Activated CD4-positive, alpha-beta T cell treated with anti-CD3 and anti-CD28 coated beads, Interleukin-2, amount 50 U/mL, for 48 hours (primary cell): ENCODE measurements around the gene TMEM86A.

Experiments used
- DNase-seq, 2 experiments: peaks; one replicate each; pipeline ENCODE4 v3.0.0-alpha.2; 2020

TMEM86A gene

DNA sequence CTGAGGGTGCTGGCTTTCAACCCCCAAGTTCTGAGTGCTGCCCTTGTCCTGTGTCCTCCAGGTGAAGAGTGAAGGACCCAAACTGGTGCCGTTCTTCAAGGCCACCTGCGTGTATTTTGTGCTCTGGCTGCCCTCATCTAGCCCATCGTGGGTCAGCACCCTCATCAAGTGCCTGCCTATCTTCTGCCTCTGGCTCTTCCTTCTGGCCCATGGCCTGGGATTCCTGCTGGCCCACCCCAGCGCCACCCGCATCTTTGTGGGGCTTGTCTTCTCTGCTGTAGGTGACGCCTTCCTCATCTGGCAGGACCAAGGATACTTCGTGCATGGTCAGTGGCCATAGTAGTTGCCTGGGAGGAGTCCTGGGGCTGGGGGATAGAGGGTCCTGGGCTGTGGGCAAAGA is 2.3 kb downstream of the TMEM86A start:
- DNase-seq, result no peak

DNA sequence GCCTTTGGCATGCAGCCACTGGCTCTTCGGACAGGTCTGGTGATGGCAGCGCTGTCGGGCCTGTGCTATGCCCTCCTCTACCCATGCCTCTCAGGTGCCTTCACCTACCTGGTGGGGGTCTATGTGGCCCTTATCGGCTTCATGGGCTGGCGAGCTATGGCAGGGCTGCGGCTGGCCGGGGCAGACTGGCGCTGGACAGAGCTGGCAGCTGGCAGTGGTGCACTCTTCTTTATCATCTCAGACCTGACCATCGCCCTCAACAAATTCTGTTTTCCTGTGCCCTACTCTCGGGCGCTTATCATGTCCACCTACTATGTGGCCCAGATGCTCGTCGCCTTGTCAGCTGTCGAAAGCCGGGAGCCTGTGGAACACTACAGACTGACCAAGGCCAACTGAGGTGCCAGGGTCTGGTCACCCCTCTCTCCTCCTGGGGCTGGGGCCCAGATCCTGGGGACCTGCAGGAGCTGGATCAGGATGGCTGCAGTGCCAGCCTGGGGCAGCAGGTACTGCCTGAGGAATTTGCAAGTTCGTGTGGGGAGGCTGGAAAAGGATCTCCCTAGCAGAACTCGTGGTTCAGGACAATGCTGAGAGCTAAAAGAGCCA is 3.1 kb downstream of the TMEM86A start:
- no peak for DNase-seq

GRCh38 chr11:18703001-18703763 is 4.6 kb downstream of the TMEM86A start:
- no peak for DNase-seq

DNA sequence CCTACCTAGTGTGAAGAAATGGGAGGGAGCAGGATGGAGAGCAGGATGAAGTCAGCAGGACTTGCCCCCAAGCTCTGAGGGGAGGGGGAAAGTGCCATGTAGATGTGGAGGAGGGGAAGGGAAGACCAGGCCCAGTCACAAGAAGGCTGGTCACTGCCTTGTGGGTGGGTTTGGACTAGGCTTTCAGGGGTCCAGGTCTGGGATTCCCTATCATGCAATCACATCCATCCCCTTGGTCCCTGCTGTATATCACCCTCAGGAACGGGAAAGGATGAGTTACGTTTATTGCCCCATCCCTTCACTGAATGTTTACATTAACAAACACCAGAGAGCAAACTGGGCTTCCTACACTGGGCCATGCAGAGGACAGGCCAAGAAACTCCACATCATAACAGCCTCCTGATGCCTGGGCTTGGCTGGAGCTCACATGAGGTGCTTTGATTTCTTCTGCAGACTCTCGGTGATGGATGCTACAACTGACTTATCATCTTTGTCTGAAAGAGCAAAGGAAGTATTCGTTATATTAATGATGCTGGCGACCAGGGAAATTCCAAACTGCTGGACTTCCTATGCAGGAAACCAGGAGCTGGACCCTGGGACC is 5.6 kb downstream of the TMEM86A start:
- DNase-seq, result no peak

DNA sequence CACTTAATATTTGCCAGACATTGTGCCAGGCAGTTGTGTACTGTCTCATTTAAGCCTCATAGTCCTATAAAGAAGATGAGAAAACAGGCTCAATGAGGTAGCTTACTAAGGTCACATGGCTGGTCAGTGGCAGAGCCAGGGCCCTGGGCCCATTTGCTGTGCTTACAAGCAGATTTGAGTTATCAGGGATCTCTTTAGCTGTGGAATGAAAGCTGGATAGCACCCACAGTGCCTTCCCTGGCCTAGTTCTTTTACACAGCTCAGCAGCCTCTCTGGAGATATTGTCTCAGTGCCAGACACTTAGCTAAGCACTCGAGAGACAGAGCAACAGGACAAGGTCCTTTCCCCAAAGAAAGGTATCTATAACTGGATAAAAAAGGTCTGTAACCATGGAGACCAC is 6.1 kb downstream of the TMEM86A start:
- DNase-seq, result no peak

- DNase-seq, result peak in 1 of 2 experiments; percentile 33
Measured at GRCh38 chr11:18705651-18706281, 7.2 kb downstream of the TMEM86A start.

GRCh38 chr11:18706330-18707243 is 8.0 kb downstream of the TMEM86A start:
- peak; percentile 32 to 50 for DNase-seq

- DNase-seq, result no peak
Measured at GRCh38 chr11:18707811-18708340, 9.3 kb downstream of the TMEM86A start.

DNA sequence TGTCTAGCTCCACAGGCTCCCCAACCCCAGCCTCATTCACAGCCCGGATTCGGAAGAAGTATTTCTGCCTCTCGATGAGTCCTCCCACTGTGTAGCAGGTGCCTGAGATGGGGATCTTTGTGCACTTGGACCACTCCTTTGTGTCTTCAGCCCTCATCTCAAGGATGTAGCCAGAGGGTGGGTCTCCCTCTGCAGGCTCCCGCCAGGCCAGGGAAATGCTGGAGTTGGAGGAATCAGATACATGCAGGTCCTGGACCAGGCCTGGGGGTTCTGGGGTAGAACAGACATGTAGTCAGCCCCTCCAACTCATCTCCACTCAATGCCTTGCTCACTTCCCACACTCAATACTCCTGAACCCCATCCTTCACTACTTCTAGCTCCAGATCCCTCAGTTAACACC is 10.8 kb downstream of the TMEM86A start:
- no peak for DNase-seq

GRCh38 chr11:18710545-18710944 is 12.0 kb downstream of the TMEM86A start:
- no peak for DNase-seq

GRCh38 chr11:18713646-18714442 is 15.3 kb downstream of the TMEM86A start:
- DNase-seq, result no peak

GRCh38 chr11:18714443-18714780 is 15.8 kb downstream of the TMEM86A start:
- DNase-seq, result no peak

GRCh38 chr11:18715476-18715875 is 16.9 kb downstream of the TMEM86A start:
- DNase-seq, result no peak

DNA sequence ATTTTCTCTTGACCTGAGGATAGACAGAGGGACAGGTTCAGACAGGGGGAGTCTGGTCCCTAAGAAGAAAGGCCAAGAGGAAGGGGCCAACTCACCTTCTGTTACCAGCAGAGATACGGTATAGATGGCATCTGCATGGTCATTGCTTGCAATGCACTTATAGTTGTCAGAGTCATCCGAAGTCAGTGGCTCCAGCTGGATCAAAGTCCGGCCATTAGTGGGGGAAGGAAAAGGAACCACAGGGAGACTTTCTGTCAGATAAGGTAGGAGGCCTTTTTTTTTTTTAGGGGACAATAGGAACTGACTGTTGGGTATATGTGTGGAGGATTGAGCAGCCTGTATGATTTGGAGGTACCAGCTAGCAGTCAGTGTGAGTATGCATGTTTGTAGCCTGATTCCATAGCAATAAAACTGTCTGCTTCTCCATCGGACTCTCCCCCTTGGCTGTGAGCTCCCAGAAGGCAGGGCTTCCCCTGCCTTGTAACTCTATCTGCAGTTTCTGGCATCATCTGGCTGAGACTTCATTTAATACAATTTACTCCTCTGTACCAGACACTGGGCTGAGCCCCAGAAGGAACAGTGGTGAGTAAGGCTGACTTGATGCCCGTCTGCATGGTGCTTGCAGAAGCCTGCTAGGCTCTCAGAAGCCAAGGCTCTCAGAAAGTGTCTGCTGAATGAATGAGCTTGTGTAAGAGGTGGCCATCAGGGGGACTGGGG is 21.7 kb downstream of the TMEM86A start:
- no peak for DNase-seq

- DNase-seq, result peak; percentile 87 to 89
Measured at GRCh38 chr11:18720808-18721560, 22.4 kb downstream of the TMEM86A start.

DNA sequence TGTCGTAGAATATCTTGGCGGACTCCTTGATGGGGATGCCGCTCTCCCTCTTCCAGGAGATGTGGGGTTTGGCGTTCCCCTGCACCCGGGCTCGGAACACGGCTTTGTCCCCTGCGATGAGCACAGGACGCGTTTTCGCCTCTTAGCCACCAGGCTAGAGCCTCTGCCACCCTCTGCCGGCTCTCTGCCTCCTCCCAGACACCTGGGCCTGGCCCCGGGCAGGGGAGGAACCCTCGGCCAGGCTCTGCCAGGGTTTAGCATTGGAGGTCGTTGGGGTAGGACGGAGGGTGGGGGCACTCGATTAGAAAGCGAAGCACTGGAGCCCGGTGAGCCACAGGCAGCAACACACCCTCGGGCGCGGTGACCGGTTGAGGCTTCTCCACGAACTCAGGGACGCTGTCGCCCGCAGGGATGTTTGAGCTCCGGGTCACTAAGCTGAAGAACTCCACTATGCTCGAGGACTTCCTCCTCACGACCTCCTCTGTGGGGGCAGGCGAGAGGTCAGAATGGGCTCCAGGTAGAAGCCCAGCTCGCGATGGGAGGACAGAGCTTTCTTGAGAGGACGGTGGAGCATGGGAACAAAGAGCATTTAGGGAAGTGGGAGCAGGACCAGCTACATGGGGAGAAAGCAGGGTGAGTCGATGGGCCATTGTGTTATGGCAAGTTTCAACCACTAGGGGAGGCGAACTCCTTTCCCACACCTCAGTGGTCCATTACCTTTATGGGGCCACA is 23.1 kb downstream of the TMEM86A start:
- peak; percentile 60 to 68 for DNase-seq

GRCh38 chr11:18722293-18722637 is 23.7 kb downstream of the TMEM86A start:
- DNase-seq, result no peak

DNA sequence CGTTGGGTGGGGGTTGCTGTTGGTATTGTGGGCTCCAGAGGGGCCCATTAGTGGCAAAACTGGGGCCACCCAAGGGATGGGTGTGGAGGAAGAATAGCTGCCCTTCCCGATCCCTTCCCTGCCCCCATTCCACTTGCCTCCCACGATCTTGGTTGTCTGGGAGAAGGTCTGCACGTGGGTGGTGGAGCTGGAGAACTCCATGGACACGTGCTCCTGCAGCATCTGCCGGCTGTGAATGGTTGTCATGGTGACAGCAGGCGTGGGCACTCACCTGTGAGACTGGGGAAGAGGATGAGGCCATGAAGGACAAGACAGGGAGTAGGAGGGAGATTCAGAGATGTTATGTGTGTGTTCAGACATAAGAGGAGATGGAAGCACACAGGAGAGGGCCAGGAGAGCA is 25.4 kb downstream of the TMEM86A start:
- no peak for DNase-seq

GRCh38 chr11:18726040-18726439 is 27.5 kb downstream of the TMEM86A start, which contains the start of gene IGSF22:
Gene IGSF22 (minus strand): TSS chr11:18726188. CDS start chr11:18724236, 1,952 bp downstream.
- no peak for DNase-seq
